Type B pancreatic cell (in vitro differentiated cells): Measurements from ENCODE around the gene OR12D1. TPM values are rescaled to one million over a fixed set of nuclear protein-coding genes. Genes with fewer than 3 reads are reported as not detected.

Source experiments
- DNase-seq: peaks from one replicate; pipeline ENCODE4 v3.0.0; 2021; ENCODE audit warnings: mixed read lengths; ENCODE audit not compliant: unreplicated experiment; ENCODE audit errors: extremely low spot score
- H3K27ac Mint-ChIP-seq: 2 replicates; pipeline ENCODE4 v1.8.0; 2021; ENCODE audit warnings: mild to moderate bottlenecking, mixed read lengths
- H3K27me3 Mint-ChIP-seq: 2 replicates; pipeline ENCODE4 v1.8.0; 2021; ENCODE audit warnings: mixed read lengths
- H3K36me3 Mint-ChIP-seq: 2 replicates; pipeline ENCODE4 v1.8.0; 2021; ENCODE audit warnings: mixed read lengths
- H3K4me1 Mint-ChIP-seq: one replicate; pipeline ENCODE4 v1.8.0; 2021; ENCODE audit warnings: mixed read lengths; ENCODE audit not compliant: unreplicated experiment
- H3K4me3 Mint-ChIP-seq: 2 replicates; pipeline ENCODE4 v1.8.0; 2021; ENCODE audit warnings: mild to moderate bottlenecking, mixed read lengths
- H3K9me3 Mint-ChIP-seq: 2 replicates; pipeline ENCODE4 v1.8.0; 2021; ENCODE audit warnings: mixed read lengths
- total RNA-seq: library from RNA; stranded (reverse); gene quantifications from 2 replicates; pipeline ENCODE4 v1.2.1, GENCODE V29; 2021; ENCODE audit warnings: low replicate concordance
- TF ChIP-seq, protein P1 (sequence below): fragments of 200-600 bp; sonication (generic); conservative IDR thresholded peaks from 2 replicates; pipeline ENCODE4 v1.5.0; 2021; ENCODE audit warnings: antibody characterized with exemption, mild to moderate bottlenecking

Gene OR12D1
- total RNA-seq, 1 donor from 2014 or later, result not detected

- no peak overlapping the region for H3K27ac Mint-ChIP-seq
- no peaks in the 10 kb centered on the region for H3K4me1 Mint-ChIP-seq
- H3K27me3 Mint-ChIP-seq, result peaks cover 18% of the 10 kb centered on the region
- TF ChIP-seq, protein P1, sequence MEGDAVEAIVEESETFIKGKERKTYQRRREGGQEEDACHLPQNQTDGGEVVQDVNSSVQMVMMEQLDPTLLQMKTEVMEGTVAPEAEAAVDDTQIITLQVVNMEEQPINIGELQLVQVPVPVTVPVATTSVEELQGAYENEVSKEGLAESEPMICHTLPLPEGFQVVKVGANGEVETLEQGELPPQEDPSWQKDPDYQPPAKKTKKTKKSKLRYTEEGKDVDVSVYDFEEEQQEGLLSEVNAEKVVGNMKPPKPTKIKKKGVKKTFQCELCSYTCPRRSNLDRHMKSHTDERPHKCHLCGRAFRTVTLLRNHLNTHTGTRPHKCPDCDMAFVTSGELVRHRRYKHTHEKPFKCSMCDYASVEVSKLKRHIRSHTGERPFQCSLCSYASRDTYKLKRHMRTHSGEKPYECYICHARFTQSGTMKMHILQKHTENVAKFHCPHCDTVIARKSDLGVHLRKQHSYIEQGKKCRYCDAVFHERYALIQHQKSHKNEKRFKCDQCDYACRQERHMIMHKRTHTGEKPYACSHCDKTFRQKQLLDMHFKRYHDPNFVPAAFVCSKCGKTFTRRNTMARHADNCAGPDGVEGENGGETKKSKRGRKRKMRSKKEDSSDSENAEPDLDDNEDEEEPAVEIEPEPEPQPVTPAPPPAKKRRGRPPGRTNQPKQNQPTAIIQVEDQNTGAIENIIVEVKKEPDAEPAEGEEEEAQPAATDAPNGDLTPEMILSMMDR, result no peak
- H3K4me3 Mint-ChIP-seq, result no peak overlapping the region
- no peaks in the 10 kb centered on the region for H3K9me3 Mint-ChIP-seq
- DNase-seq, result no peak
- no peaks in the 10 kb centered on the region for H3K36me3 Mint-ChIP-seq
Measured at GRCh38 chr6:29465801-29466200, 51.1 kb downstream of the OR12D1 start.

GRCh38 chr6:29466241-29466640 is 51.5 kb downstream of the OR12D1 start:
- no peak overlapping the region for H3K4me3 Mint-ChIP-seq
- peaks cover 17% of the 10 kb centered on the region for H3K27me3 Mint-ChIP-seq
- TF ChIP-seq, protein P1, result no peak

More at GRCh38 chr6:29466241-29466640, 51.5 kb downstream of the OR12D1 start:
- no peak for DNase-seq
- no peaks in the 10 kb centered on the region for H3K36me3 Mint-ChIP-seq
- H3K27ac Mint-ChIP-seq, result no peak overlapping the region
- no peaks in the 10 kb centered on the region for H3K4me1 Mint-ChIP-seq
- H3K9me3 Mint-ChIP-seq, result no peaks in the 10 kb centered on the region

Other genes with a start within 250 kb of the OR12D1 start
- gene OR2J2, start 244.0 kb upstream of the OR12D1 start, total RNA-seq, result not detected in 2 replicates
- gene OR14J1, start 113.2 kb upstream of the OR12D1 start, total RNA-seq, result not detected in 2 replicates
- not detected in 2 replicates for gene OR5V1, start 46.1 kb upstream of the OR12D1 start, total RNA-seq
- gene OR12D3, start 39.6 kb upstream of the OR12D1 start, total RNA-seq, result not detected in 2 replicates
- gene OR12D2, start 19.3 kb upstream of the OR12D1 start, total RNA-seq, result not detected in 2 replicates
- gene OR10C1, start 24.4 kb downstream of the OR12D1 start, total RNA-seq, result not detected in 2 replicates
- not detected in 2 replicates for gene OR11A1, start 42.1 kb downstream of the OR12D1 start, total RNA-seq
- gene OR2H1, start 42.2 kb downstream of the OR12D1 start, total RNA-seq, result not detected in 2 replicates
- not detected in 2 replicates for gene MAS1L, start 73.0 kb downstream of the OR12D1 start, total RNA-seq
- 12.6 and 24.6 TPM in 2 replicates for gene UBD, start 144.8 kb downstream of the OR12D1 start, total RNA-seq
- gene OR2H2, start 170.2 kb downstream of the OR12D1 start, total RNA-seq, result not detected in 2 replicates
- 26.6 and 71.7 TPM in 2 replicates for gene GABBR1, start 218.3 kb downstream of the OR12D1 start, total RNA-seq
- gene MOG, start 242.2 kb downstream of the OR12D1 start, total RNA-seq, result not detected in 2 replicates